Left kidney (tissue), 2 donors: ENCODE results near the gene TAPBP. TPM values are rescaled to one million over a fixed set of nuclear protein-coding genes. Genes with fewer than 3 reads are reported as not detected.
A peak's percentile ranks its signal among the peaks of the same experiment; 100 is the strongest.
"Not testable (repeated sequence)": the region's sequence is repeated elsewhere in the genome, so short reads cannot be mapped to it uniquely, and the experiment has no call there.

Experiments used
- DNase-seq: peaks from one replicate; pipeline ENCODE4 v3.0.0-alpha.2; 2013
- polyA plus RNA-seq: library from polyadenylated mRNA; unstranded; fragments of 120-200 nt; gene quantifications from one replicate; pipeline ENCODE4 v1.2.1, GENCODE V29; 2013; ENCODE audit not compliant: insufficient read length

Gene TAPBP
- polyA plus RNA-seq, 1 donor, result 37.6 TPM

DNA sequence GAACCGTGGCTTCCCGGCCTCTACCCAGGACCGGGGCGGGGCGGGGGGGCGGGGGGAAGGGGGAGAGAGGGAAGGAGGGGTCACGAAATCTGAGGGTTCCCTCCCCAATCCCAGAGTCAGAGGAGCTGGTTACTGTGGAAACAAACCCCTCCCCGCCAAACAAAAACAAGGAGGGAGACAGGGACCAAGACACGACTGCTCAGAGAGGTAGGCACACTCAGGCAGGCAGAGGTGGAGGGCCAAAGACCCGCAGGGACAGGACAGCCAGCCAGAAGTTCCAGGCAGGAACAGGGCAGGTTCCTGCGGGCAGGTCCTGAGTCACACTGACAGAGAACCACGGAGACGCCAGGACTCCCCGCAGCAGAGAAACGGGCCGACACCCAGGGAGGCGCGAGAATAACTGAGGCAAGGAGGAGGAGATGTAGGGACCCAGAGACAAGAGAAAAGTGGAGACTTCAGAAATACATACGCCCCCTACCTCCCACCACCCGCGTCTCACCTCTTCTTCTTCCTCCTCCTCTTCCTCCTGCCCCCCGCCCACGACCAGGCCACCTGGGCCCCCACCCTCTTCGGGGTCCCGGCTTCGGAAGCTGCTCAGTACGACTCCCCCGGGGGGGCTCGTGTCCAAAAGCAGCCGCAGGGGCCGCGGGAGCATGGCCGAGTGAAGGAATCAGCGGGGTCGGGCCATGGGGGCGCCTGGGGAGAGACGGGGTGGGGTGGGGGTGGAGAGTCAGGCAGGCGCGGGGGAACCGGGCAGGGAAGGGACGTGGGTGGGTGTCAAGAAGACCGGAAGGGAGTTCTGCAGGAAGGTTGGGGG is 15.7 kb downstream of the TAPBP start:
- peak; percentile 55 for DNase-seq

DNA sequence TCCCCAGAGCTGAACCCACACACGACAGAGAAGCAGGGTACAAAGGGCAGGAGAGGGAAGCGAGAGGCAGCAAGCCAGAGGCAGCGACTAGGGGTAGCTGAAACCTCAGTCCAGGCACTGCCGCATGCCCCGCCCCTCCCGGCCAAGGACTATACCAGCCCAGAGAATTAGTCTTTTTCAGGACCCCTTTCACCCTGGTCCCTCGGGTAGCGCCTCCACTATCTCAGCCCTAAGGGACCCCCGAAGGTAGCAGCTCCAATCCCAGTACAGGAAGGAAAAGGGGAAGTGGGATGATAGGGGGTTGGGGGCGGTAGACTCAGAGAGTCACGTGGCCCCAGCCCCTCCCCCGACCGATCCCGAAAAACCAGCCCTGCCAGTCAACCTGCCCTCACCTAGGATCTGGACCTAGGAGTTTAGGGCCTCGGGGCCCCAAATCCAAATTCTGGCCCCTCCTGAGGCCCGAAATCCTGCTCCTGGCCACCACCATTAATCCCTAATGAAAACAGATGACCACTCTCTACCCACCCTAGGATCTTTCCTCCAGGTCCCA is 16.4 kb downstream of the TAPBP start:
- DNase-seq, result no peak

DNA sequence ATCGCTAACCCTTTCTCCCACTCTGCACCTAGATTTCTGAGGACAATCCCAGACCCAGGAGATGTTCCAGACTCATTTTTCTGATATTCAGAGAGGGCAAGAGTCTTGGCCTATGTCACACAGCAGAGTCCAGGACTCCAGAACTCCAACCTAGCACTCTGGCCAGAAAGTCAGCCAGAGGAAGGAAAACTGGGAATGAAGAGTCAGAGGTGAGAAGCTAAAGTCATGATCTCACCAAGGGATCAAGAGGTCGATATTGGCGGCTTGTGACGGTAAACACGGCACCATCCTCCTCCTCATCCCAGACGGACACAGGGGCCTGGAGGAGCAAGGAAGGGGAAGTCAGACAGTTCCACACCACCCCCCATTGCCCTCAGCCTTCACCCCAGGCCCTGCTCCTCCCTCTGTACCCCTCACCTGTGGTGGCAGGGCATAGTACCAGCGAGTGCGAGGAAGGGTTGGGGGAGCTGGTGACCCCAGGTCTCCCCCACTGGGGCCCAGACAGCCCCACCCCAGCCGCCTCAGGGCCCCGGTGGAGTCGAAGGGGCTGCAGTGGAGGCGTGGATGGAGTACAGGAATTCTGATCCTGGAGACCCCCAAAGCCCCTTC is 17.0 kb downstream of the TAPBP start:
- DNase-seq, result no peak

DNA sequence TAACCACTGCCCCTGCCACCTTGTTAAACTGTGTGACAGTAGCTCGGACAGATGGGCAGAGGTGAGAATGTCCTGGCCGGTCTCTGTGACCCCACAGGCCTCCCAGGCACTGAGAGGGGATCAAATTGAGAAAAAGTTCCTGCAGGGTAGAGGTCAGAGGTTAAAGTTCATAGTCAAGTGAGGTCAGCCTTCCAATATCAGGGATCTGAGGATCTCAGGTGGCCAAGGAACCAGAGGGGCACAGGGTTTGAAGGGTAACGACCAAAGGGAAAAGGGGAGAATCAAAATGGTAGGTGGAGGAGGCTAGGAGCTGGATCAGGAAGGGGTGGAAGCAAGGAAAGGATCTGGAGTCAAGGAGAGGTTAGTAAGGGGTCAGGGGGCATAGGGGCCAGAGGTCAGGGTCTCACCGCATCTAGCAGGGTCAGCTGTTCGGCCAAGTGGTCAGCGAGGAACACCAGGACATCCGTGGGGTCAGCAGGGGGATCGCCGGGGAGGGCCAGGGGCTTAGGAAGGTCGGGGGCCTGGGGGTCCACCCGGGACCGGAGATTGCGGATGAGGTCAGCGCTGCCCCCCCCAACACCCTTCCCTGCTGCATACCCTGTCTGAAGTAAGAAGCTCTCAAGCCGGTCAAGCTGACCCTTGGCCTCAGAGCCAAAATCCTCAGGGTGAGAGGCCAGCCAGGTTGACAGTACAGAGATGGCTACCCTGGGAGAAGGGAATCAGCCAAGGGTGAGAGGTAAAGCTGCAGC is 18.1 kb downstream of the TAPBP start:
- DNase-seq, result no peak

DNA sequence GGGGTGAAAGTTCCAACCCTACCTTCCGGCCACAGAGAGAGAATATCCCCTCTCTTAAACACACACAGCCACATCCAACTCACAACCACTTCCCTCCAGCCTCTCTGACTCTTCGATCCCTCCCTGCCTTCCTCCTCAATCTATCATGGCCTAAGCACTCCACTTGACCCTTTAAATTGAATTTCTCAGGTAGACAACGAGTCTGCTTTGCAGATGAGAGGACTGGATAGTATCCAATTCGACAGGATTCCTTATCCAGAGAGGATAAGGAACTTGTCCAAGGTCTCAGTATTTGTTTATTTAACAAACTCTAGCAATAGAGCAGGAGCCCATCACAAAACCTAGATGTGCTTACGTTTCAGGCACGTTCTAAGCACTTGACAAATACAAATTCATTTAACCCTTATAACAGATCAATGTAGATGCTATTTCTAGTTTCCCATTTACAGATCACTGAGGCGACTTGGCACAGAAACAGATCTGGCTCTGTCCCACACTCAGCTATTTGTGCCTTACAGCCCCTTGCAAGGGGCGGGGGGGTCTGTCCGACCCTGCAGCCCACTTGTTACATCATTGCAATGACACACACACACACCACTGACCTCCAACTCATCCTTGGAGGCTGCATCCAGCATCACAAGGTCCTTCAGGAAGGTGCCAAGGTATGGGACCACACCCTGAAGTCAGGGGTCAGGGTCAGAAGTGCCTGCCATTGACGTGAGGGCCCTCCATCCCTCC is 19.6 kb downstream of the TAPBP start:
- no peak for DNase-seq

DNA sequence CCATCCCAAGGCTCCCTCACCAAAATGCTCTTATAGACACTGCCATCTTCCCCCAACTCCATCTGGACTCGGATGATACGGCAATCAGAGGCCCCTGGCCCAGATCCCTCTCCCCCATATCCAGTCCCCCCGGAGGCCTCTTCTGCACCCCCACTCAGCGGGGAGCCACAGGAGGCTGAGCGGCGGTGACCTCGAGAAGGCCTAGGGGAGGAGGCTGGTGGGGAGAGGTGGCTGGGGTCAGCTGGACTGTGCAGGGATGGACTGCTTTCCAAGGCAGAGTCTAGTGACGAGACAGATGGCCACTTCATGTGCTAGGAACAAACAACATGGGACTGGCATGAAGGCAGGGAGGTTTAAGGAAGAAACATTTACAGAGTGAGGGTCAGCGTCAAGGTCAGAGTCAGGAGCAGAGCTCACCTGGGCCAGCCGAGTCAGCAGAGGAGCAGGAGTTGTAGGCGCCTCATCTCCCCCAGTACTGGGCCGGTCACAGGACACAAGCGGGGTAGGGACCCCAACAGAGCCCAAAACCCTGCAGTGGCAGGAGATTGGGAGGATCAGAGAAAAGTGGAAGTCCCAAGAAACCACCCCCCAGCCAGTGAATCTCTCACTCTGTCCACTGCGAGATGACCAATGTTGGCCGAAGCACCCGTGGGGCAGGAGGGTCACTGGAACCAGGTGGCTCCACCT is 20.7 kb downstream of the TAPBP start:
- no peak for DNase-seq

DNA sequence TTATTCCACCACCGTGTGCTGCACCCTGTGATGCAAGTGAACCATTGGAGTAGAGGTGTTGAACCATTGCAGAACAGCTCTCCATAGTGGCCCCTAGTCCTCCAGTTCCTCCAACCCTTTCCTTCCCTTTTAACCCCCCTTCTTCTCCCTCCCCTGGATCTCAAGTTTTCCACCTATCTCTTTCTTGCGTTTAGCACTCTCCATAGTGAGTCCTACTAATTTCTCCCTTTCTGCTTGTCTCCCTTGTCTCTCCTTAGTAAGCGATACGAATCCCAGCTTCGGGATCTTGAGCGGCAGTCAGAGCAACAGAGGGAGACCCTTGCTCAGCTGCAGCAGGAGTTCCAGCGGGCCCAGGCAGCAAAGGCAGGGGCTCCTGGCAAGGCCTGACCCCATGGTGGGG is 23.4 kb downstream of the TAPBP start:
- no peak for DNase-seq

DNA sequence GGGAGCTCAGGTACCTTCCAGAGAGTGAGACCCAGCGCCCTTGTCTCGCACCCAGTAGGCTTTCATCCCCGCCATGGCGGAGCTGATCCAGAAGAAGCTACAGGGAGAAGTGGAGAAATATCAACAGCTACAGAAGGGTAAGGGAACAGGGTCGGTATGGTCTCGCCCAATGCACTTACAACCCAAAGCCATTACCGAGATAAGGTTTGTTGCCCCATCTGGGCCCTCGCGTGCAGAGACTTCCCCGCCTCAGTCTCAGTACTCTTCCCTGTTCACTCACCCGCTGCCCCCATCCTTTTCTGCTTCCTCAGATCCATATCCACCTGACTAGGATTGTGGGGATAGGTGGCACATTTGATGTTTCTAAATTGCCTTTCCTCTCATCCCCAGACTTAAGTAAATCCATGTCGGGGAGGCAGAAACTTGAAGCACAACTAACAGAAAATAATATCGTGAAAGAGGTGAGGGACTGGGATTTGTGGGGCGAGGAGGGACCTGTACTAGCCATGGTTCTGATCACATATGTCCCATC is 24.0 kb downstream of the TAPBP start:
- no peak for DNase-seq

DNA sequence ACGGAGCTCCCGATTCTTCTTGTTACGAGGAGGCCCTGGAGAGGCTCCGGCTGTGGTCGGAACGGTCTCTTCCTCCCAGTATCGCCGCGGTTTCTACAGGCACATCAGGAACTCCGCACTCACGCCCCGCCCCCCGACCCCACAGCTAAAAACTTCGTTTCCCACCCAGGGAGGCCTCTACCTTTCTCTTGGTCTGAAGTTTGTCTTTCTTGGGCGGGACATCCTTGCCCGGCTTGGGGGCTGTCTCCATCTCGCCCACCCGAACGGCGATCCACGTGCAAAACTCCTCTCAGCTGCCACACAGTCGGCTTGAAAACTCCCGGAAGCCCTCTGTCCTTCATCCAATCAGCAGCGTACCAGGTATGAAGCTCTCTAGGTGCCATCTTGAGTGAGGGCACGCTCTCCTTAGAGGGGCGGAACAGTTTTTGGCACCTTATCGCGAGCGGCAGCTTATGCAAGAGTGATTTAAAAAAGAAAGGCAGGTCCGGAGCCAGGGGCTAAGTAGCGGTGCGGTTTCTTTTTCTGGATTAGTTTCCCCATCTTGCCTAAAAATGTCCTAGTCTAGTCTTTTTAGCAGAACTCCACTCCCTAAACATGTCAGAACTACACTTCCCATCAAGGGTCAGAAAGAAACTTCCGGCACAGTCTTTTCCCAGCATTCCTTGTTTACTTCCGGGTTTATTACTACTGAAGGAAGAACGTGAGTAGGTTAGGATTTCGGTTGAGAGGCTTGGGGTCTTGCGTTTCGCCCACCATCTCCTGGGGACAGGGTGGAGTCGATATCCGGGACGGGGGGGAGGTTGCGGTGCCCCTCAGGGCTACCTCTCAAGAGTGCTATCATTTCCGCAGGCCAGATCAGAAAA is 24.7 kb downstream of the TAPBP start, which contains the start of the genes PFDN6 and WDR46:
Gene PFDN6 (plus strand): TSS at position 681 of the 863 bp plus-strand sequence. CDS start 256 bp downstream, outside the sequence.
Gene WDR46 (minus strand): TSS at position 319 of the 863 bp plus-strand sequence. CDS start 69 bp downstream, at position 250.
- DNase-seq, result peak; percentile 94

DNA sequence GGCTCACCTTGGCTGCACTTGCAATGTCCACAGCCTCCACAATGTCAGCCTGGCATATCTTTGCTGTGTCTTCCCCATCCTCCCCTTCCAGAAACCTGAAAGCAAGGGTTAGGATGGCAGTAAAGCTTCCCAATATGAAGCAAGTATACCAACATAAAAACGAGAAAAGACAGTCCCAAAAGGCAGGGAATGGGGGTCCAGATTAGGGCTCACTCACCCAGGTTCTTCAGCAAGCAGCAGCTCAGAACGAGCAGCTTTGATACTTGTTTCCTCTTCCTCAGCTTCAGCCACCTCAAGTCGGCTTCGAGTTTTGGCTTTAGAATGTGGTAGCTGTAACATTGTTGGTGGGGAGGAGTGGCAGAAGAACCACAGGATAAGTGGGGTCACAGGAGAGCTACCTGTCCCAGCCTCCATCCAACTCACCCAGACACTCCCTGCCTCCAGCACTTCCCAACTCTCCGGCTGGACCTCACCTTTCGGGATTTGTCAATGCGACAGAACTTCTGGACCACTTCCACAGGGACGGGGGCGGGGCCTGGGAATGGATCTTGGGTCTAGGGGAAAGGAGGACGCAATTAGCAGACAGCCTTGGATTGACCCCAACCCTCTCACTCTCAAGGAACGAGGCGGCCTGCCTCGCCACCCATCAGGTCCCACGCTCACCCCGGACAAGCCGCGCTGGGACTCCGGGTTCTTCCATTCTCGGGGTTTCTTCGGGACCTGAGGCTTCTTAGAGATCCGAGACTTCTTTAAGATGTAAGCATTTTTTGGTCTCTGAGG is 25.5 kb downstream of the TAPBP start:
- DNase-seq, result no peak

DNA sequence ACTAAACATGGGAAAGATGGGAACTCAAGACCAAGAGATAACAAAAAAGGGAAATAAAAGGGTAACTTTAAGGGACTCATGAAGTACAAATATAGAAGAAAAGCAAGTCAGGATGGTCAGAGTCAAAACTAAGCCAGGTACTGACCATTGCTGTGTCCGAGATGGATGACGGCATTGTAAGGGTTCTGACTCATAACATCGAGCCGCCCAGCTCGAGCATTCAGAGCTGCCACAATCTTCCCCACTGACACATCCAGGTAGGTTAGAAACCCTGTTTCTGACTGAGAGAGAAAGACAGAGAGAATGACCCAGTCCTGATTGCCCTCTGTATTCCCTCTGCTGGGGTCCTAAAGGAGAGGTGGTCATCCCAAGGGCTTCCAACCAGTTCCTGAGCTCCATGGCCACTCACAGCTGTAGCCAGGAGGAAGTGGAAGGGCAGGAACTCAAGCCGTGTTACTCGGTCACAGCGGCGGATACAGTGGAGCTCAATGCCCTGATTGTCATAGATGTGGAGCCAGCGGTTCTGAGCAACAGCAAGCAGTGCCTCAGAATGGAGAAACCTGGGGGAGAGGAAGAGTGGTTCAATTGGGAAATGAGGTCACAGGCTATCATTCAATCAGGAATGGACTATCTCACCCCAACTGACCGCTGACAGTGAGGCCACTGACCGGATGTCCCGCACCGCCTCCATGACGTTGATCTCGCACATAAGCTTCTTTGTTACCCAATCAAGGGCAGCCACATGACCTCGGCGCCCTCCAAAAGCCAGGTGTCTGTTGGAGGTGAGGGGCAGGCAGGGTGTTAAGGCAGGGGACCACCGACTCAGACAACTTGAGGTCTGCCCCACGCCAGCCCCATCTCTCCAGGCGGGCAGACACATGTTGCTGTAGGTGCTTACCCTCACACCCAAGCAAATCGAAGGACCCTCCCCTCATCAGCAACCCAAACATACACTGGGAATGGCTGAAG is 26.6 kb downstream of the TAPBP start:
- DNase-seq, result no peak

DNA sequence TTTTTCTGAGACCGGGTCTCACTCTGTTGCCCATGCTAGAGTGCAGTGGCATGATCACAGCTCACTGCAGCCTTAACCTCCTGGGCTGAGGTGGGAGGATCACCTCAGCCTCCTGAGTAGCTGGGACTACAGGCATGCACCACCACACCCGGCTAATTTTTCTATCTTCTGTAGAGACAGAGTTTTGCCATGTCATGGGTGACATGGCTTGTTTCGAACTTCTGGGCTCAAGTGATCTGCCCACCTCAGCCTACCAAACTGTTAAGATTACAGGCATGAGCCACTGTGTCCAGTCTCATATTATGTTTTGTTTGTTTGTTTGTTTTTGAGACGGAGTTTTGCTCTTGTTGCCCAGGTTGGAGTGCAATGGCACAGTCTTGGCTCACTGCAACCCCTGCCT is 28.7 kb downstream of the TAPBP start:
- not testable (repeated sequence) for DNase-seq

DNA sequence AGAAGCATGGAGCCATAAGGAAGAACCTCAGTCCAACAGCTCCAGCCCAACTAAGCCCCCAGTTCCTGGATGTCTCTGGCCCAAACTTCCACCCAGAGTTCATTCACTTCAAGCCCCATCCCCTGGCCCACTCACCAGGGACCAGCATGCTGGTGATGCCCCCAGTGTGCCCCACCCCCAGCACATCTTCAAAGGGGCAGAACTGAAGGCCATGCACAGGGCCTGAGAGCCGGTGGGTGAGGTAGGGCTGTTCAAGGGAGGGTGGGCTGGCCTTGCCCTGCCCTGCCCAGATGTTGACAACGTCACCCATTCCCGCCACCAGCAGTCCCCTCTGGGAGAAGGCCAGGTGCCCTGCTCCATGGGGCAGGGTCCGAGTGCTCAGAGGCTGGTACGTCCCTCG is 33.3 kb downstream of the TAPBP start:
- DNase-seq, result no peak

DNA sequence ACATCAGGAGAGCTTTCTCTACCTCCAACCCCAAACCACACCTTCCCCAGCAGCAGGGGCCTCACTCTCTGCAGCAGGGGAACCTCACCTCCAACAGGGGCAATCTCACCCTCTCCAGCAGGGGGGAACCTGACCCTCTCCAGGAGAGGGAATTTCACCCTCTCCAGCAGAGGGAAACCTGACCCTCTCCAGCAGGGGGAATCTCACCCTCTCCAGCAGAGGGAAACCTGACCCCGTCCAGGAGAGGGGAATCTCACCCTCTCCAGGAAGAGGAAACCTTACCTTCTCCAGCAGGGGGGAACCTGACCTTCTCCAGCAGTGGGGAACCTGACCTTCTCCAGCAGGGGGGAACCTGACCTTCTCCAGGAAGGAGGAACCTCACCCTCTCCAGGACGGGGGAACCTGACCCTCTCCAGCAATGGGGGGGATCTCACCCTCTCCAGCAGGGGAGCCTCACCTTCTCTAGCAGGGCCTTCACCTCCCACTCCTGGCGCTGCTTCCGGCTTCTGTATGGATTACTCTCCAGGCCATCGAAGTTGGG is 33.8 kb downstream of the TAPBP start:
- DNase-seq, result peak; percentile 22

DNA sequence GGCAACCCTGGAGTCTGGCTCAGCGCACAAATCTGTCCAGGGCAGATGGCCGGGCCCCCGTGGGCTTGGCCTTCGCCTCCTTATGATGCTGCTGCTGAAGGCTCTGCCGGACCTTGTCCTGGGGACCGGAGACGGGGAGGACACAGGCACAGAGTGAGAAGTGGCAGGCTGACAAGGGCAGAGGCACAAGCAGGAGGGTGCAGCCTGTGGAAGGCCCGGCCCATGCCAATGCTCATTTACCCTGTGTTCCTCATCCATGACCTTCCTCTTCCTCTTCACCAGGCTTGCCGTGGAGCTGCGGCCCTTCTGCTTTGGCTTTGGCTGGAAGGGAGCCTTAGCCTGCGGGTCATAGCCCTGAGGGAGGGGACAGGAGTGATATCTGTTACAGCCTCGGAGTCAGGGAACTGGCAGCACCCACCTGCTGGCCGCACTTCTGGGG is 34.6 kb downstream of the TAPBP start:
- DNase-seq, result no peak

DNA sequence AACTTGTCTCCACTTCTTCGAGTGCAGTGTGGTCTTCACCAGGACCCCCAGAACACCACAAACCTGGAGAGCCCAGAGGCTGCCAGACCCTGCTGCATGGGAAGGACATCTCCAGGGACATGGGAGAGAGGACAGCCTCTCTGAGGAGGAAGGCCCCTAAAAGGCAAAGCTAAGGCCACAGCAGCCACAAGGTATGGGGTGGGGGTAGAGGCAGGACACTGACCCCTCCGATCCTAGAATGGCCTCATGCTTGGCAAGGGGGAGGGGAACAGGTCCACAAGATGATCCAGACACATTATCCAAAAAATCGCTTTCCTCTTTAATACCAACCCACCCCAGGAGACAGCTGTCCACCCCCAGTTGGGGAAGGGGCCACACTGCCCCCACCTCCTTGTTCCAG is 35.1 kb downstream of the TAPBP start:
- no peak for DNase-seq

DNA sequence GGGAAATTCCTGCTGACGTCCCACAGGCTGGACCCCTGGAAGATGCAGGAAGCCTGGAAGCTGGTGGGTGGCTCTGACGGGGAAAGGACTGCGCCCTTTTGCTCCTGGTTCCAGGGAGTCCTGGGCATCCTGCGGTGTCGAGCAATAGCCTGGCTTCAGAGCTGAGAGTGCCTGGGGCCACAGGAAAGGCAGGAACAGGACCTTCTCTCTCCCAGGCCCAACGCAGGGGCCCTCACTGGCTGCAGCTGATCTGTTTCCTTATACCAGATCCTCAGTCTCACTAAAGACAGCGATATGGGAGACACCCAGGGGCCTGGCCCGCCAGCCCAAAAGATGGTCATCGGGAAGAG is 35.5 kb downstream of the TAPBP start:
- DNase-seq, result no peak
